NCI-H1105 treated with DMSO at 0.1 percent for 48 hours (cell line): ENCODE data around the gene LYSET.
"Not testable (repeated sequence)": the region's sequence is repeated elsewhere in the genome, so short reads cannot be mapped to it uniquely, and the experiment has no call there.

Experiments
- DNase-seq: peaks from one replicate; lab custom pipeline; 2025; lab: John Stamatoyannopoulos, UW

Gene LYSET, protein sequence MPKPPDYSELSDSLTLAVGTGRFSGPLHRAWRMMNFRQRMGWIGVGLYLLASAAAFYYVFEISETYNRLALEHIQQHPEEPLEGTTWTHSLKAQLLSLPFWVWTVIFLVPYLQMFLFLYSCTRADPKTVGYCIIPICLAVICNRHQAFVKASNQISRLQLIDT

DNA sequence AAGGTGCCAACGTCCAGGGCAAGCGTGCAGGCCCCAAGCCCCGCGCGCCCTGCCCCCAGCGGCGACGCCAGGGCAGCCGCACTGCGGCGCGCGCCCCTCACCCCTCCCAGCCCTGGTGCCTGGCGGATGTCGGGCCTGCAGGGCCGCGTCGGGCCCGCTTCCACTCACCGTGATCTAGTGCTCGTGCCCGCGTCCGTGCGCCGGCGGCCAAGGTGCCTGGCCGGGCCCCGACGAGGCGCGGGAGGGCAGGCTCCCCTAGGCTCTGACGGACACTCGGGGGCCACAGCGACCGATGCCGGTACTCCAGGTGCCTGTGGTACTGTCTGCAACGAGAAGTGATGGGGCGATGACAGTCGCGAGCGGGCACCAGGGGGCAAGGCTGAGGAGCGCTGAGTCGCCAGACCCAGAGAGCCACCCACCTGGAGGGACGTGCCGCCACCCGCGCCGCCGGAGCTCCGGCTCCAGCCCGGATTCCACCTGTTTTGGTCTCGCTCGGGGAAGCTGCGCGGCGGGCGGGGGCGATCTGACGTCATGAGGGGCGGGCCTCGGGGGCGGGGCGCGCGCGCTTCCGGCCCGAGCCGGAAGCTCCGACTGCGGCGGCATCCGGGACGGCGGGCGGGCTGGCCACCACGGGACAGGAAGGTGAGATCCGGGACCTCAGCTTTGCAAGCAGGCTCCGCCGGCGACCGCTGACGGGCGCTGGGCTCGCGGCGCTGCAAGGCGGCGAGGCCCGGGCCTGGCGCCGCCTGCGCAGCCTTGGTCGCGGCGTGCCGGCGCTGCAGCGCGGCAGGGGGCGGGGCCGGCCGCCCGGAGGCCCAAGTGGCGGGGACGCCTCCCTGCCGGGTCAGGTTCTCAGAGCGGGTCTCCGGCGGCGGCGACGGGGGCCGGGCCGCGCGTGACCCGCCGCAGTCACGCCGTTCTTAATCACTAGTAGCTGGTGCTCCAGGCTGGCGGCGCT is at the start of gene LYSET, which contains the start of gene MOAP1:
TSS of gene LYSET (plus strand) at position 927 of the 958 bp plus-strand sequence. CDS start 89 bp downstream, outside the sequence.
TSS of gene MOAP1 (minus strand) at position 507 of the 958 bp plus-strand sequence. CDS start 655 bp downstream, outside the sequence.
- peak; percentile 76 for DNase-seq

DNA sequence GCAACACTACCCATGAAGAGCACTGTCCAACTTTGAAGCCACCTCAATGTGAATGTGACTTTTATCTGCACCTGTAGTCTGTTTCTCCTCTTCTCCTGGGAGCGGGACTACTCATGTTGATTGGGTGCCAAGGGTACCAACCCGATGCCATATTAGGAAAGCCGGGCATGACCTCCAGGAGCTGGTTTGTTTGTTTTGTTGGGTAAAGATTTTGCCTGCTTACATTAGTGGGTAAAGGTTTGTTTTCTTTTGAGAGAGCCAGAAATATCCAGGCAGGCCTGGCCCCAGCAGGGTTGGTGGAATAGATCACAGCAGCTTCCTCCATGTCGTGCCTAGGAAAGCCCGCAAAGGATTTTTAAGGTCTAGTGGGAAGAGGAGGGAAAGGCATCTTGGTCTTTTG is 49.7 kb upstream of the LYSET start:
- DNase-seq = no peak

GRCh38 chr14:93136009-93136408 is 49.1 kb upstream of the LYSET start:
- DNase-seq = no peak

GRCh38 chr14:93136508-93136907 is 48.6 kb upstream of the LYSET start:
- DNase-seq = not testable (repeated sequence)

GRCh38 chr14:93137864-93138263 is 47.3 kb upstream of the LYSET start:
- peak; percentile 56 for DNase-seq

GRCh38 chr14:93142854-93143652 is 42.1 kb upstream of the LYSET start:
- no peak for DNase-seq

- DNase-seq = no peak
These were observed 39.0 kb upstream of the LYSET start for GRCh38 chr14:93146119-93146518.

DNA sequence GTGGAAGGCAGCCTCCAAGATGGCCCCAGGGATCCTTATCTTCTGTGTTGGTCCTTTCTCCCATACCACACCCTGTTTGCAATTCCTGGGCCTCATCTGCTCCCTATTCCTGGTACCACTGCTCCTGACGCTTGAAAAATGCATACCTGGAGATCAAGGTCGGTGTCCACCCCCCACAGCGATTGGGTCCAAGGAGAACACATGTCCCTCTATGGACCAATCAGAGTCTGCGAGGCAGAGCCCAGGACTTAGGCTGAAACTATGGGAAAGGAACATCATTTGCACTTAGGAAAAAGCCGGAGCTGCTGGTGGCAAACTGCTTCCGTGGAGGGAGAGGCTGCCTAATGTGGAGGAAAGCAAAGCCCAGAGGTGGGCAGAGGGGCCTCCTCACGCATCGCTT is 36.1 kb upstream of the LYSET start:
- DNase-seq = no peak

DNA sequence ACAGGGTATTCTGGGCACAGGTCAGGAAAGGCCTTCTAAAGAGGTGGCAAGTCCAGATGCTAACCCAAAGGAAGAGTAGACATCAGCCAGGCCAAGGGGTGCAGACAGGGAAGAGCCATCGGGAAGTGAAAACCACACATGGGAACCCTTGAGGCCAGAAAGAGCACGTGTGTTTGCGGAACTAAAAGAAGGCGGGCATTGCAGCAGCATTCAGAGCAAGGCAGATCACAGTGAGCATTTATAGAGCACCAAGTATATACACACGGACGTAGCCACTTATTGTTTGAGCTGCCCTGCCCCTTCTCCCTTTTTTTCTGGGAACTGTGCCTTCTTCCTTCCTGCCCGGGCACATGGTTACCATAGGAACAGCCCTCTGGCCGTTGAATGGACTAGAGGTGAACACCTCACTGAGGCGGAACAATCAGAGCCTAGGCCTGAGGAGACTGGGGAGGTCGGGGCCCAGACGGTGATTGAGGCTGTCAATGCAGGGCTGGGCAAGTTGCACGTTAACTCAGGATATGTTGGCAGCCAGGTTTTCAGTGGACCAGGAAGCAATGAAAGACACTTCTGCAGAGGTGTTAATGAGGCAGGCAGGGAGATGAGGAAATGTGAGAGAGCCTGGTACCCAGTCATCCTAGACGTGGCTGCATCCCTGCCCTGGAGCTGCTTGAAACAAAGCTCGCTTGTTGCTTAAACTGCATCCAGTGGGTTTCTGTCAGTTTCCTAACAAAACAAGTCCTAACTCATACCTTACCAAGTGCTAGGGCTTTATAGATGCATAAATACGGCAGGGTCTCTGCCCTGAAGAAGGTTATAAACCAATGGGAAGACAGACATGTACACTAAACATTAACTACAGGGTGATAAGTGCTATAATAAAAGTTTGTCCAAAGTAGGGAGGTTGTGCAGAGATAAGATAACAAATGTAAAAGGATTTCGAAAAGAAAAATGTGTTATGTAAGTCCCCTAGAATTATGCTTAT is 34.6 kb upstream of the LYSET start:
- DNase-seq = no peak

DNA sequence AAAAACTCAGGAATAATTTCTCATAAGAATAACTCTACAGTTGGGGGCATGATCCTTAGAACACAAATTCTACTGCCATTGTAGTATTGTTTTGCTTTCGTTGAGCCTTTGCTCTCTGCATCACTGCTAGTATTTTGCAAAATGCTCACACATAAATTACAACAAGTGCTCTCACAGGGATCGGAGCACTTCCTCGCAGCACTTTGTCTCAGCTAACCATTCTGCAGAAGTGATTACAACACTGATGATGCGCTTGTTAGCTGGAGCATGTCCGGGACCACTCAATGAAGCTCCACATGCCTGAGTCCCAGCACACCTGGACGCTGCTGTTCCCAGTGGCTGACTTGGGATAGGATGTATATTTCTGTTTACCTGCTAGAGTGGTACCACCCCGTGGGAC is 32.0 kb upstream of the LYSET start:
- no peak for DNase-seq

GRCh38 chr14:93155667-93156066 is 29.4 kb upstream of the LYSET start:
- no peak for DNase-seq

DNA sequence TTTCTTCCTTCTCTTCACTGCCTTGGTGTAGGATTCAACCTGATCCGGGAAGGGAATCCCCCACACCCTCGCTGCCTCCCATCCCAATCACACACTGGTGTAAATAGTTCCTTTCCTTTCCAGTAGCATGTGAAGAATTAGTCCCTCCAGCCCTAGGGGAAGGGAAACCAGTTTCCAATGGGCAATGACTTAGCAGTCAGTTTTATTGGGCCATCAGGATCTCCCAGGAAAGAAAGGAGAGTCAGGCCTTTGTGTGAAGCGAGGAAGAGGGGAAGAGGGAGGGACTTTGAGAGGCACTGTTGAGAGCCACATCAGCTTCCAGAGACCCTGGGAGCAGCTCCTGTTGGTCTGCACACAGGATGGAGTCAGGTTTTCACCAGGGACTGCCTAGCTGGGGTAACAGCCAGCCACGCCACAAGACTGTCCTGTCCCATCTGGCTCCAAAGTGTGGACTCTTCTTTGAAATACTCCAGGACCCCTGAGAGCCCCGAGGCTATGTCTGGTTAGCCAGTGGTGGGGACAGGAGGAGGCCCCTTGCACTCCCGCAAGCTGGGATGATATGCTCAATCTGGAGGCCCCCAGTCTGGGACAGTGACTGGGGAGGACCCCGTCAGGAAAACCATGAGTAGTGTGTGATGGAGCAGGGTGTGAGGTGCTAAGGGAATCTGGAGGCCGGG is 28.3 kb upstream of the LYSET start:
- DNase-seq = no peak

DNA sequence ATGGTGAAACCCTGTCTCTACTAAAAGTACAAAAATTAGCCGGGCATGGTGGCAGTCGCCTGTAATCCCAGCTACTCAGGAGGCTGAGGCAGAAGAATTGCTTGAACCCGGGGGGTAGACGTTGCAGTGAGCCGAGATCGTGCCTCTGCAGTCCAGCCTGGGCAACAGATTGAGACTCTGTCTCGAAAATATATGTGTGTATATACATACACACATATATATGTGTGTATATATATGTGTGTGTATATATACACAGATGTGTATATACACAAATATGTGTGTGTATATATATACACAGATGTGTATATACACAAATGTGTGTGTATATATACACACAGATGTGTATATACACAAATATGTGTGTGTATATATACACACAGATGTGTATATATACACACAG is 26.8 kb upstream of the LYSET start:
- DNase-seq = not testable (repeated sequence)

- DNase-seq = not testable (repeated sequence)
These were observed 25.3 kb upstream of the LYSET start for GRCh38 chr14:93159625-93160352.

DNA sequence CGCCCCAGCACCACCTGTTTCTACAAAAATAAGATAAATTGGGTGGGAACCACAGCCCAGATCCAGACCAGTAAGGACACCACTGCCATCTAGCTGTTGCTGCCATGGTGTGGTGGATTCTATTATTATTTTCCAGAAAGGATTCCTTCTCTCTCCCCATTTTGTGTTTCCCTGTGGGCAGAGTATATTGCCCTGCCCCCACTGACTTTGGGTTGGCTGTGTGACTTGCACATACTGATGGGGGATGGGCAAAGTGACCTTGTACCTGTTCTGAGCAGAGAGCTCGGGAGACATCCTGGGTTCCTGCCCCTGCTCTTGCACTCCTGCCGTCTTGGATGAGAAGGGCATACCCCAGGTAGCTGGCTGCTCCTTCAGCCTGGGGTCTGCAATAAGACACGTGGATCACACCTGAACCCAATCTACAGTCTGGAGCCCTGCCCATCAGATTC is 24.7 kb upstream of the LYSET start:
- no peak for DNase-seq

- DNase-seq = no peak
These were observed 23.6 kb upstream of the LYSET start for GRCh38 chr14:93161411-93161940.

- no peak for DNase-seq
These were observed 21.6 kb upstream of the LYSET start for GRCh38 chr14:93163564-93163963.

- DNase-seq = not testable (repeated sequence)
These were observed 19.5 kb upstream of the LYSET start for GRCh38 chr14:93165271-93166265.
